K562 (cell line): Measurements from ENCODE around the gene SNX30. TPM values are rescaled to one million over a fixed set of nuclear protein-coding genes. Genes with fewer than 3 reads are reported as not detected.

Source experiments
- ATAC-seq: fragments of 200-7000 bp; cut with Tn5 transposase; 3 replicates; pipeline ENCODE4 v1.9.1; 2020; ENCODE audit warnings: moderate library complexity
- BruUV-seq: library from RNA; stranded (reverse); fragments of 400-500 nt; replicated peaks from 2 replicates; lab custom pipeline; 2021; lab: Mats Ljungman, UMichigan
- CTCF ChIA-PET: fragments of 300-600 bp; formaldehyde crosslinking; extraction: SDS; loops from one replicate; lab custom pipeline; 2021; ENCODE audit warnings: low intra/inter-chr PET ratio; lab: Yijun Ruan, JAX
- POLR2A ChIA-PET: fragments of 300-600, 350-650 bp; sonication (Branson Sonifier 250); formaldehyde crosslinking; extraction: SDS; loops from one replicate; lab custom pipeline; 2021; ENCODE audit warnings: antibody characterized with exemption, inconsistent platforms; lab: Yijun Ruan, JAX
- DNase-seq, 4 experiments: peaks; one replicate each; pipeline versions ENCODE4 v3.0.0 to v3.0.0-alpha.2; 2011 to 2018; ENCODE audit warnings: low spot score in 3 of 4, mixed read lengths in 3 of 4; ENCODE audit errors: extremely low read depth in 1 of 4
- FAIRE-seq: peaks from 2 replicates; lab custom pipeline; 2011; peaks lifted over from hg19 to GRCh38; lab: Jason Lieb, UNC
- H2AFZ ChIP-seq: 2 replicates; pipeline ENCODE4 v1.6.0; 2011; ENCODE audit warnings: low read depth, low read length, control low read depth, inconsistent platforms
- H3K27ac ChIP-seq: fragments of 200-600 bp; 3 replicates; pipeline ENCODE4 v1.8.0; 2011; ENCODE audit warnings: low read depth, mild to moderate bottlenecking, control low read depth, inconsistent platforms, low read length, moderate library complexity, mixed read lengths; ENCODE audit errors: extremely low read depth
- H3K27me3 ChIP-seq, 2 experiments: fragments of 300-600 bp in 1 of 2; 2 replicates in 1 of 2; 3 replicates in 1 of 2; pipeline versions ENCODE4 v1.6.0 to v1.8.0; 2011; ENCODE audit warnings: inconsistent platforms in 2 of 2, low read length in 2 of 2, mild to moderate bottlenecking in 1 of 2, mixed read lengths in 1 of 2, moderate library complexity in 1 of 2; ENCODE audit not compliant: control insufficient read depth in 2 of 2, insufficient read depth in 2 of 2
- H3K36me3 ChIP-seq: fragments of 300-600 bp; 3 replicates; pipeline ENCODE4 v1.8.0; 2011; ENCODE audit warnings: mild to moderate bottlenecking, low read length, inconsistent platforms; ENCODE audit not compliant: control insufficient read depth, insufficient read depth
- H3K4me1 ChIP-seq, 2 experiments: fragments of 200-600 bp in 1 of 2; replicated peaks in 1 of 2; 2 replicates in 1 of 2; 3 replicates in 1 of 2; pipeline versions ENCODE4 v1.5.1 to v1.8.0; 2011; ENCODE audit warnings: inconsistent platforms in 2 of 2, low read length in 2 of 2, mild to moderate bottlenecking in 1 of 2, mixed read lengths in 1 of 2, moderate library complexity in 1 of 2; ENCODE audit not compliant: control insufficient read depth in 2 of 2, insufficient read depth in 2 of 2
- H3K4me2 ChIP-seq: 2 replicates; pipeline ENCODE4 v1.6.1; 2011; ENCODE audit warnings: low read length, control low read depth, inconsistent platforms, mixed read lengths; ENCODE audit not compliant: insufficient read depth
- H3K4me3 ChIP-seq: fragments of 200-600 bp; sonication (generic), shearing (Covaris generic); 2 replicates; pipeline ENCODE4 v1.5.1; 2016; ENCODE audit warnings: control low read depth, inconsistent platforms
- H3K79me2 ChIP-seq: fragments of 200-600 bp; 3 replicates; pipeline ENCODE4 v1.8.0; 2011; ENCODE audit warnings: low read length, inconsistent platforms; ENCODE audit not compliant: control insufficient read depth, insufficient read depth
- H3K9ac ChIP-seq, 2 experiments: 2 replicates each; pipeline versions ENCODE4 v1.6.0 to v1.6.1; 2011; ENCODE audit warnings: low read depth in 2 of 2, low read length in 2 of 2, control low read depth in 1 of 2, inconsistent platforms in 1 of 2, mild to moderate bottlenecking in 1 of 2, mixed read lengths in 1 of 2; ENCODE audit not compliant: insufficient read depth in 1 of 2
- H3K9me1 ChIP-seq: one replicate; pipeline ENCODE4 v1.6.0; 2011; ENCODE audit warnings: inconsistent platforms, mild to moderate bottlenecking, low read length, moderate library complexity; ENCODE audit not compliant: control insufficient read depth, insufficient read depth
- H3K9me3 ChIP-seq: replicated peaks from 2 replicates; pipeline ENCODE4 v1.5.1; 2011; ENCODE audit warnings: low read depth, low read length, inconsistent platforms; ENCODE audit not compliant: control insufficient read depth, insufficient read depth
- H4K20me1 ChIP-seq: replicated peaks from 2 replicates; pipeline ENCODE4 v1.6.1; 2011; ENCODE audit warnings: low read length, inconsistent platforms, mixed read lengths; ENCODE audit not compliant: control insufficient read depth, insufficient read depth
- ILF3 ChIP-seq: fragments of 450-650 bp; IDR thresholded peaks from 2 replicates; pipeline ENCODE4 v1.6.1; 2018; ENCODE audit warnings: antibody characterized with exemption, mild to moderate bottlenecking, moderate library complexity, borderline replicate concordance
- MAZ ChIP-seq, 2 experiments: fragments of 450-650 bp in 1 of 2; sonication (generic) in 1 of 2; formaldehyde crosslinking; IDR thresholded peaks in 1 of 2; conservative IDR thresholded peaks in 1 of 2; 2 replicates each; pipeline versions ENCODE4 v1.4.0 to v1.5.0; 2020; ENCODE audit warnings: mild to moderate bottlenecking in 1 of 2, missing genetic modification reagents in 1 of 2
- PHF8 ChIP-seq: fragments of 200-600 bp; sonication (generic); IDR thresholded peaks from 2 replicates; pipeline ENCODE4 v1.6.1; 2012; ENCODE audit warnings: mixed run types, mild to moderate bottlenecking, inconsistent platforms, low read length, moderate library complexity, borderline replicate concordance
- POLR2AphosphoS5 ChIP-seq: IDR thresholded peaks from 2 replicates; pipeline ENCODE4 v1.6.1; 2011; ENCODE audit warnings: mild to moderate bottlenecking, low read depth, low read length, moderate library complexity; ENCODE audit not compliant: control insufficient read depth, insufficient read depth
- RBBP5 ChIP-seq: fragments of 200-600 bp; sonication (generic); IDR thresholded peaks from 2 replicates; pipeline ENCODE4 v1.6.1; 2012; ENCODE audit warnings: borderline replicate concordance, mild to moderate bottlenecking, low read length, control low read depth, inconsistent platforms; ENCODE audit not compliant: insufficient read depth, poor library complexity, severe bottlenecking
- SOX6 ChIP-seq: fragments of 450-650 bp; IDR thresholded peaks from 2 replicates; pipeline ENCODE4 v1.6.1; 2014; ENCODE audit warnings: mild to moderate bottlenecking
- SP2 ChIP-seq: IDR thresholded peaks from 2 replicates; pipeline ENCODE4 v1.6.1; 2011; ENCODE audit warnings: mild to moderate bottlenecking, low read depth, low read length, moderate library complexity; ENCODE audit not compliant: poor library complexity, severe bottlenecking; ENCODE audit errors: extremely low read depth
- XRCC3 ChIP-seq: fragments of 450-650 bp; IDR thresholded peaks from 2 replicates; pipeline ENCODE4 v1.6.1; 2017; ENCODE audit warnings: mild to moderate bottlenecking, moderate library complexity
- YY1 ChIP-seq, 3 experiments: IDR thresholded peaks; 2 replicates each; pipeline ENCODE4 v1.6.1; 2011; ENCODE audit warnings: low read length in 2 of 3, mild to moderate bottlenecking in 2 of 3, moderate library complexity in 2 of 3, borderline replicate concordance in 1 of 3, control low read depth in 1 of 3, low read depth in 1 of 3; ENCODE audit not compliant: insufficient read depth in 3 of 3, insufficient replicate concordance in 2 of 3, control insufficient read depth in 1 of 3, insufficient read length in 1 of 3; ENCODE audit errors: extremely low read depth in 1 of 3
- ZNF699 ChIP-seq: fragments of 250-450 bp; sonication (Bioruptor Pico); IDR thresholded peaks from 2 replicates; pipeline ENCODE4 v1.8.0; 2021; ENCODE audit warnings: mild to moderate bottlenecking, moderate library complexity; ENCODE audit not compliant: insufficient replicate concordance
- ZNF764 ChIP-seq: fragments of 250-450 bp; sonication (Bioruptor Pico); IDR thresholded peaks from 2 replicates; pipeline ENCODE4 v1.4.0; 2020; ENCODE audit warnings: low read depth, mild to moderate bottlenecking, moderate library complexity
- WGBS: fragments of 100-300 bp; shearing (Covaris generic); methylation state at CpG from one replicate; pipeline ENCODE4 v1.1.6; 2016; ENCODE audit warnings: low coverage, mixed read lengths; ENCODE audit not compliant: insufficient coverage; ENCODE audit errors: missing lambda C conversion rate; 5-methylcytosine and 5-hydroxymethylcytosine counted together
- in situ Hi-C: fragments of 300-500 bp; cut with MboI; formaldehyde crosslinking; loops from 4 replicates; pipeline ENCODE4 v1.15.0; 2018; ENCODE audit warnings: inconsistent platforms, mixed read lengths
- intact Hi-C: fragments of 100-400 bp; cut with micrococcal nuclease; formaldehyde crosslinking; loops from 2 replicates; pipeline ENCODE4 v1.14.2; 2022
- polyA plus RNA-seq, 8 experiments: library from polyadenylated mRNA; depleted of rRNA in 4 of 8; stranded (reverse) in 5 of 8; unstranded in 3 of 8; fragments of >200 nt; fragmentation: Nextera tagmentation in 2 of 8; fragmentation: Illumina TruSeq in 1 of 8; extraction: Ambion mirVana in 2 of 8; extraction: Trizol in 1 of 8; gene quantifications; 2 replicates each; pipeline versions ENCODE4 v1.2.1 to v1.2.3, GENCODE V29; 2011 to 2014; ENCODE audit warnings: inconsistent platforms in 1 of 8, missing spikeins in 1 of 8
- total RNA-seq, 7 experiments: library from RNA; depleted of rRNA in 6 of 7; stranded (reverse); fragments of >200 nt in 6 of 7; fragmentation: Illumina TruSeq in 2 of 7; extraction: Trizol in 2 of 7; gene quantifications; 2 replicates each; pipeline versions ENCODE4 v1.2.1 to v1.2.3, GENCODE V29; 2011 to 2021; ENCODE audit warnings: low replicate concordance in 1 of 7
- TF ChIP-seq, protein P1 (sequence below): fragments of 450-650 bp; IDR thresholded peaks from 2 replicates; pipeline ENCODE4 v1.6.1; 2016; ENCODE audit warnings: low read depth, mild to moderate bottlenecking, moderate library complexity
- TF ChIP-seq, protein P2 (sequence below): fragments of 250-450 bp; sonication (Bioruptor Pico); IDR thresholded peaks from 2 replicates; pipeline ENCODE4 v1.4.0; 2020; ENCODE audit warnings: mild to moderate bottlenecking, moderate library complexity, borderline replicate concordance
- TF ChIP-seq, protein P3 (sequence below): fragments of 200-800 bp; sonication (Bioruptor generic); IDR thresholded peaks from 2 replicates; pipeline ENCODE4 v1.6.1; 2017; ENCODE audit warnings: missing genetic modification characterization, missing compliant biosample characterization

Gene SNX30
- total and polyA plus RNA-seq, 9 of the 15 experiments (the other 6 are each of a cell fraction or from before 2014, with no cell fraction given): 0.76 to 5.9 (median 3.3) TPM

DNA sequence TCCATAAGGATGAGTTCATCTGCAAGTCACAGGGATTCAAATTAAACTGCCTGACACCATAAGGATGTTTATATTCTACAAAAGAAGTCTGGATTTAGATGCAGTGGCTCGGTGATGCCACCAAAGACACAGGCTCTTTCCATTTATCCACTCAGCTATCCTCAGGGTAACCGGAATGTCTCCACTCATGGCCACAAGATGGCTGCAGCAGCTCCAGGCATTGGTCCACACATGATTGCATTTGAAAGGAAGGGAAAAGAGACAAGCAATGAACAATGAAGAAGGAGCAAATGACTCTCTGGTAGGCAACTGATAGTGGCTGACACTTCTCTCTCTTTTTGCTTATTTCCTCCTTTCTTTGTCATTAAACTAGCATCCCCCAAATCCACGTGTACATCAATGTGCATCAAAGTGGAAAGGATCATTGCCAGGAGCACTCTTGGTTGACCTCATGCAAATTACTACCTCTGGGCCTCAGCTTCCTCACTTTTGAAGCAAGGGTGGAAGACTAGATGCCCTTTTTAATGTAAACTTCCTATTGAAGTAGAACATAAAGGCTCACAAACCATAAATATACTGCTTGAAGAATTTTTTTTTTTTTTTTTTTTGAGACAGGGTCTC is 7.2 kb upstream of the SNX30 start:
- no peaks in the 10 kb centered on the region for H3K4me1 ChIP-seq
- DNase-seq (peak in 1 of 4 experiments; percentile 25), FAIRE-seq (peak; percentile 82), ATAC-seq (peak; percentile 74)
- intact Hi-C loops (loop anchor here (1.0 to 2.0 kb wide), 2 partner anchors 50 to 77 kb away; no protein-coding TSS in a partner anchor), in situ Hi-C loops (no loop called here)
- H3K36me3 ChIP-seq: no peaks in the 10 kb centered on the region
- H3K4me2 ChIP-seq: no peak overlapping the region
- ChIA-PET CTCF (no interaction called here), POLR2A (no interaction called here)
- H4K20me1 ChIP-seq: no peaks in the 10 kb centered on the region
- H3K9me1 ChIP-seq: no peaks in the 10 kb centered on the region
- no peak overlapping the region for H3K27ac ChIP-seq
- 20% methylated on average over 3 of the region's 3 CpGs for WGBS
- no peak overlapping the region for H3K9ac ChIP-seq
- no peak overlapping the region for H3K4me3 ChIP-seq
- BruUV-seq: no TSS peak
- H2AFZ ChIP-seq: no peak overlapping the region
- H3K9me3 ChIP-seq: no peaks in the 10 kb centered on the region
- no peaks in the 10 kb centered on the region for H3K79me2 ChIP-seq
- H3K27me3 ChIP-seq: no peaks in the 10 kb centered on the region
- TF ChIP-seq ILF3 (no peak), PHF8 (no peak), POLR2AphosphoS5 (no peak), SOX6 (no peak), YY1 (IDR thresholded peaks at IDR 0.05; ENCODE audit: borderline replicate concordance in 1 of 3, control insufficient read depth in 1 of 3, extremely low read depth in 1 of 3, insufficient read depth in 3 of 3, insufficient read length in 1 of 3, insufficient replicate concordance in 2 of 3, low read depth in 1 of 3, low read length in 2 of 3) (peak in 1 of 3 experiments; percentile 40), ZNF699 (CRISPR knock-in tag) (no peak), XRCC3 (no peak), SP2 (no peak), RBBP5 (no peak), MAZ (CRISPR knock-in tag; conservative IDR thresholded peaks at IDR 0.05 in 1 of 2, IDR thresholded peaks at IDR 0.05 in 1 of 2) (no peak), ZNF764 (CRISPR knock-in tag) (no peak)
- TF ChIP-seq, protein P1, sequence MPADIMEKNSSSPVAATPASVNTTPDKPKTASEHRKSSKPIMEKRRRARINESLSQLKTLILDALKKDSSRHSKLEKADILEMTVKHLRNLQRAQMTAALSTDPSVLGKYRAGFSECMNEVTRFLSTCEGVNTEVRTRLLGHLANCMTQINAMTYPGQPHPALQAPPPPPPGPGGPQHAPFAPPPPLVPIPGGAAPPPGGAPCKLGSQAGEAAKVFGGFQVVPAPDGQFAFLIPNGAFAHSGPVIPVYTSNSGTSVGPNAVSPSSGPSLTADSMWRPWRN: no peak
- TF ChIP-seq, protein P2, sequence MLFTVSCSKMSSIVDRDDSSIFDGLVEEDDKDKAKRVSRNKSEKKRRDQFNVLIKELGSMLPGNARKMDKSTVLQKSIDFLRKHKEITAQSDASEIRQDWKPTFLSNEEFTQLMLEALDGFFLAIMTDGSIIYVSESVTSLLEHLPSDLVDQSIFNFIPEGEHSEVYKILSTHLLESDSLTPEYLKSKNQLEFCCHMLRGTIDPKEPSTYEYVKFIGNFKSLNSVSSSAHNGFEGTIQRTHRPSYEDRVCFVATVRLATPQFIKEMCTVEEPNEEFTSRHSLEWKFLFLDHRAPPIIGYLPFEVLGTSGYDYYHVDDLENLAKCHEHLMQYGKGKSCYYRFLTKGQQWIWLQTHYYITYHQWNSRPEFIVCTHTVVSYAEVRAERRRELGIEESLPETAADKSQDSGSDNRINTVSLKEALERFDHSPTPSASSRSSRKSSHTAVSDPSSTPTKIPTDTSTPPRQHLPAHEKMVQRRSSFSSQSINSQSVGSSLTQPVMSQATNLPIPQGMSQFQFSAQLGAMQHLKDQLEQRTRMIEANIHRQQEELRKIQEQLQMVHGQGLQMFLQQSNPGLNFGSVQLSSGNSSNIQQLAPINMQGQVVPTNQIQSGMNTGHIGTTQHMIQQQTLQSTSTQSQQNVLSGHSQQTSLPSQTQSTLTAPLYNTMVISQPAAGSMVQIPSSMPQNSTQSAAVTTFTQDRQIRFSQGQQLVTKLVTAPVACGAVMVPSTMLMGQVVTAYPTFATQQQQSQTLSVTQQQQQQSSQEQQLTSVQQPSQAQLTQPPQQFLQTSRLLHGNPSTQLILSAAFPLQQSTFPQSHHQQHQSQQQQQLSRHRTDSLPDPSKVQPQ (CRISPR knock-in tag): no peak
- TF ChIP-seq, protein P3, sequence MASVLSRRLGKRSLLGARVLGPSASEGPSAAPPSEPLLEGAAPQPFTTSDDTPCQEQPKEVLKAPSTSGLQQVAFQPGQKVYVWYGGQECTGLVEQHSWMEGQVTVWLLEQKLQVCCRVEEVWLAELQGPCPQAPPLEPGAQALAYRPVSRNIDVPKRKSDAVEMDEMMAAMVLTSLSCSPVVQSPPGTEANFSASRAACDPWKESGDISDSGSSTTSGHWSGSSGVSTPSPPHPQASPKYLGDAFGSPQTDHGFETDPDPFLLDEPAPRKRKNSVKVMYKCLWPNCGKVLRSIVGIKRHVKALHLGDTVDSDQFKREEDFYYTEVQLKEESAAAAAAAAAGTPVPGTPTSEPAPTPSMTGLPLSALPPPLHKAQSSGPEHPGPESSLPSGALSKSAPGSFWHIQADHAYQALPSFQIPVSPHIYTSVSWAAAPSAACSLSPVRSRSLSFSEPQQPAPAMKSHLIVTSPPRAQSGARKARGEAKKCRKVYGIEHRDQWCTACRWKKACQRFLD (CRISPR knock-in tag): no peak
